ENCODE measurements around the gene SAMD10. TPM values are rescaled to one million over a fixed set of nuclear protein-coding genes. Genes with fewer than 3 reads are reported as not detected.

The SAMD10 gene
- total and polyA plus RNA-seq, 2 of the 8 experiments (the other 6 are each of a cell fraction or from before 2014, with no cell fraction given): 3.0 to 5.2 TPM

- CTCF ChIA-PET (ENCODE audit: partially characterized antibody): interaction anchor here (0.5 to 1.4 kb wide), 8 partner anchors 42 to 433 kb away, joined by 3 to 5 read pairs (median 3); no protein-coding TSS in a partner anchor
- FAIRE-seq (no peak), DNase-seq (ENCODE audit: low read depth in 1 of 2, low spot score in 2 of 2) (no peak)
- H2BK5ac ChIP-seq (ENCODE audit: low read depth, low read length): no peak overlapping the region
- no peak overlapping the region for H3K4me3 ChIP-seq (ENCODE audit: extremely low read depth in 1 of 4, insufficient read depth in 2 of 4, low read depth in 3 of 4, low read length in 4 of 4)
- H3K14ac ChIP-seq (ENCODE audit: insufficient read length): no peak overlapping the region
- 95% methylated on average over 13 of the region's 18 CpGs; no CpG with 5 or more reads in 1 of the 2 experiments for WGBS, 2 experiments (ENCODE audit: extremely low coverage in 1 of 2, insufficient coverage in 1 of 2, insufficient read length in 1 of 2, insufficient replicate concordance in 2 of 2, low coverage in 1 of 2, low lambda C conversion rate in 2 of 2, missing lambda C conversion rate in 1 of 2)
- H2BK20ac ChIP-seq (ENCODE audit: low read length): no peak overlapping the region
- peak overlapping the region; percentile 56; the same call in 1 of the 2 replicates for H2AK5ac ChIP-seq (ENCODE audit: low read depth, low read length)
- no peak overlapping the region for H2BK120ac ChIP-seq (replicated peaks; ENCODE audit: low read depth, low read length)
- no peak overlapping the region for H3K23ac ChIP-seq (ENCODE audit: insufficient read length)
- H3K23me2 ChIP-seq (ENCODE audit: low read depth, low read length): peaks cover 19% of the 10 kb centered on the region
- peaks cover 4 to 28% (median 12%) of the 10 kb centered on the region in 4 experiments; a peak in 6 of 7 replicates for H3K4me1 ChIP-seq (replicated peaks in 1 of 4; ENCODE audit: control insufficient read depth in 3 of 4, insufficient read depth in 4 of 4, low read length in 3 of 4)
- peak overlapping the region; percentile 81; the same call in 1 of the 2 replicates for H2BK15ac ChIP-seq (ENCODE audit: low read length)
- H3K18ac ChIP-seq (ENCODE audit: extremely low read depth, low read length): no peak overlapping the region
- no peak overlapping the region for H4K91ac ChIP-seq (replicated peaks; ENCODE audit: insufficient read length, low read length)
- peaks cover 0 to 9% of the 10 kb centered on the region in 2 experiments; a peak in 3 of 4 replicates for H3K79me2 ChIP-seq (ENCODE audit: control insufficient read depth in 1 of 2, insufficient read depth in 2 of 2, low read length in 2 of 2)
- H3K4ac ChIP-seq (replicated peaks; ENCODE audit: insufficient read length, low read depth, low read length): no peak overlapping the region
- H3K27ac ChIP-seq (ENCODE audit: low read depth, low read length): no peak overlapping the region
- H2BK12ac ChIP-seq (ENCODE audit: low read depth, low read length): peak overlapping the region; percentile 60; the same call in 1 of the 2 replicates
- H3K4me2 ChIP-seq (ENCODE audit: insufficient read depth in 1 of 2, low read depth in 2 of 2, low read length in 2 of 2): no peak overlapping the region
- H2AFZ ChIP-seq (ENCODE audit: low read length): no peak overlapping the region
- peak overlapping the region; percentile 86; the same call in 1 of the 2 replicates for H4K8ac ChIP-seq (ENCODE audit: extremely low read depth, insufficient read depth, low read length)
- peaks cover 0 to 9% (median 2%) of the 10 kb centered on the region in 4 experiments; a peak in 4 of 7 replicates for H3K27me3 ChIP-seq (replicated peaks in 1 of 4; ENCODE audit: control insufficient read depth in 3 of 4, extremely low read depth in 1 of 4, insufficient read depth in 3 of 4, low read length in 3 of 4)
- H3K36me3 ChIP-seq (ENCODE audit: control insufficient read depth in 2 of 4, insufficient read depth in 4 of 4, low read length in 3 of 4): no peaks in the 10 kb centered on the region
- H4K20me1 ChIP-seq (replicated peaks in 1 of 2; ENCODE audit: control insufficient read depth in 1 of 2, insufficient read depth in 2 of 2, low read length in 2 of 2): peaks cover 2 to 14% of the 10 kb centered on the region in 2 experiments
- H3K56ac ChIP-seq (replicated peaks; ENCODE audit: insufficient read length, low read depth, low read length): no peak overlapping the region
- no peaks in the 10 kb centered on the region for H3K9me3 ChIP-seq (ENCODE audit: insufficient read depth in 2 of 2, low read depth in 1 of 2, low read length in 1 of 2)
- H4K5ac ChIP-seq (ENCODE audit: insufficient read length, low read depth, low read length): no peak overlapping the region
- POLR2A ChIA-PET (ENCODE audit: partially characterized antibody): no interaction called here
- no peak overlapping the region for H3K9ac ChIP-seq (replicated peaks in 1 of 4; ENCODE audit: extremely low read depth in 1 of 4, low read depth in 3 of 4, low read length in 3 of 4)
- H3K79me1 ChIP-seq (ENCODE audit: low read depth, low read length): no peaks in the 10 kb centered on the region
- no peak for TF ChIP-seq ASH2L (IDR thresholded peaks at IDR 0.05; ENCODE audit: low read length)
- TF ChIP-seq SRF (IDR thresholded peaks at IDR 0.05; ENCODE audit: low read depth, low read length): no peak
- TF ChIP-seq JUN (IDR thresholded peaks at IDR 0.05; ENCODE audit: low read depth, low read length): no peak
- no peak for TF ChIP-seq EP300 (IDR thresholded peaks at IDR 0.05; ENCODE audit: borderline replicate concordance in 1 of 2, low read depth in 2 of 2, low read length in 2 of 2)
- no peak for TF ChIP-seq EZH2 (IDR thresholded peaks at IDR 0.05; ENCODE audit: low read depth, low read length, severe bottlenecking)
- no peak for TF ChIP-seq KDM1A (IDR thresholded peaks at IDR 0.05; ENCODE audit: borderline replicate concordance, low read length)
- TF ChIP-seq MAX (IDR thresholded peaks at IDR 0.05): no peak
- no peak for TF ChIP-seq TEAD4 (IDR thresholded peaks at IDR 0.05; ENCODE audit: low read depth, low read length)
- TF ChIP-seq CHD2 (IDR thresholded peaks at IDR 0.05; ENCODE audit: low read length): no peak
- no peak for TF ChIP-seq NRF1 (IDR thresholded peaks at IDR 0.05; ENCODE audit: low read depth, low read length)
- no peak for TF ChIP-seq NANOG (IDR thresholded peaks at IDR 0.05; ENCODE audit: insufficient read depth, low read depth, low read length, poor library complexity, severe bottlenecking)
These were observed 2.3 kb downstream of the SAMD10 start for GRCh38 chr20:63976980-63977738.

Data from H1 (cell line).